NB4 (cell line): ENCODE data around the gene CETP.

Experiments
- CTCF ChIP-seq: IDR thresholded peaks from one replicate; pipeline ENCODE4 v1.5.1; 2012; ENCODE audit warnings: low read depth, low read length
- POLR2A ChIP-seq: IDR thresholded peaks from 2 replicates; pipeline ENCODE4 v1.6.1; 2011; ENCODE audit warnings: mild to moderate bottlenecking; ENCODE audit not compliant: insufficient read length; ENCODE audit errors: extremely low read depth

GRCh38 chr16:57032346-57032745 is 70.6 kb downstream of the CETP start:
- TF ChIP-seq CTCF (no peak), POLR2A (no peak)
